PC-9 (cell line): Measurements from ENCODE around the gene MIA.

Source experiments
- EZH2 ChIP-seq: fragments of 200-600 bp; sonication (generic); IDR thresholded peaks from 2 replicates; pipeline ENCODE4 v1.8.0; 2017; ENCODE audit warnings: antibody characterized with exemption, low read depth
- TF ChIP-seq, protein P1 (sequence below): fragments of 200-600 bp; sonication (generic); conservative IDR thresholded peaks from 2 replicates; pipeline ENCODE4 v1.6.1; 2017; ENCODE audit warnings: mixed run types, antibody characterized with exemption, mild to moderate bottlenecking, moderate library complexity

DNA sequence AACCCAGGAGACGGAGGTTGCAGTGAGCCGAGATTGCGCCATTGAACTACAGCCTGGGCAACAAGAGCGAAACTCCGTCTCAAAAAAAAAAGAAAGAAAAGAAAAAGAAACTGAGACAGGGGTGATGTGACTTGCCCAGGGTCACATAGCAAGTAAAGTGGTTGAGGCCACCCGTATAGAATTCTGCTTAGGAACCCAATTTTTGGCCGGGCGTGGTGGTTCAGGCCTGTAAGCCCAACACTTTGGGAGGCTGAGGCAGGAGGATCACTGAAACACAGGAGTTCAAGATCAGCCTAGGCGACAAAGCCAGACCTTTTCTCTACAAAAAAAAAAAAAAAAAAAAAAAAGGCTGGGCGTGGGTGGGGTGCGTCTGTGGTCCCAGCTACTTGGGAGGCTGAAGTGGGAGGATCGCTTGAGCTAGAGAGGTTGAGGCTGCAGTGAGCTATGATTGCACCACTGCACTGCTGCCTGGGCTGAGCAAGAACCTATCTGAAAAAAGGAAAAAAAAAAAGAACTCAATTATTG, 23.0 kb upstream of the MIA start:
- TF ChIP-seq, protein P1, sequence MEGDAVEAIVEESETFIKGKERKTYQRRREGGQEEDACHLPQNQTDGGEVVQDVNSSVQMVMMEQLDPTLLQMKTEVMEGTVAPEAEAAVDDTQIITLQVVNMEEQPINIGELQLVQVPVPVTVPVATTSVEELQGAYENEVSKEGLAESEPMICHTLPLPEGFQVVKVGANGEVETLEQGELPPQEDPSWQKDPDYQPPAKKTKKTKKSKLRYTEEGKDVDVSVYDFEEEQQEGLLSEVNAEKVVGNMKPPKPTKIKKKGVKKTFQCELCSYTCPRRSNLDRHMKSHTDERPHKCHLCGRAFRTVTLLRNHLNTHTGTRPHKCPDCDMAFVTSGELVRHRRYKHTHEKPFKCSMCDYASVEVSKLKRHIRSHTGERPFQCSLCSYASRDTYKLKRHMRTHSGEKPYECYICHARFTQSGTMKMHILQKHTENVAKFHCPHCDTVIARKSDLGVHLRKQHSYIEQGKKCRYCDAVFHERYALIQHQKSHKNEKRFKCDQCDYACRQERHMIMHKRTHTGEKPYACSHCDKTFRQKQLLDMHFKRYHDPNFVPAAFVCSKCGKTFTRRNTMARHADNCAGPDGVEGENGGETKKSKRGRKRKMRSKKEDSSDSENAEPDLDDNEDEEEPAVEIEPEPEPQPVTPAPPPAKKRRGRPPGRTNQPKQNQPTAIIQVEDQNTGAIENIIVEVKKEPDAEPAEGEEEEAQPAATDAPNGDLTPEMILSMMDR, result no peak
- TF ChIP-seq EZH2, result no peak
